GM12892 (cell line): ENCODE data around the gene HTR5A.

Experiments
- POLR2A ChIP-seq: IDR thresholded peaks from 2 replicates; pipeline ENCODE4 v1.6.1; 2011; ENCODE audit warnings: low read depth, low read length, control low read depth
- POLR2AphosphoS5 ChIP-seq: IDR thresholded peaks from 2 replicates; pipeline ENCODE4 v1.6.1; 2011; ENCODE audit warnings: low read depth, low read length, control low read depth
- TAF1 ChIP-seq: IDR thresholded peaks from 2 replicates; pipeline ENCODE4 v1.6.1; 2011; ENCODE audit warnings: low read depth, mild to moderate bottlenecking, control low read depth, low read length, borderline replicate concordance

- TF ChIP-seq POLR2AphosphoS5: no peak
- TF ChIP-seq POLR2A: no peak
- TF ChIP-seq TAF1: no peak
These were observed 1.1 kb downstream of the HTR5A start for GRCh38 chr7:155071121-155071651.
